Measurements from ENCODE around the gene NUP210L. TPM values are rescaled to one million over a fixed set of nuclear protein-coding genes. Genes with fewer than 3 reads are reported as not detected.

Gene NUP210L
- total and polyA plus RNA-seq, 2 of the 13 experiments (the other 11 are each of a cell fraction or from before 2014, with no cell fraction given), result not detected

- no TSS peak for BruUV-seq (replicated peaks)
- in situ Hi-C loops (cut with HindIII; ENCODE audit: extremely low pct_ligation_motif_present, low pct_unique_long_range_greater_than_20kb), result no loop called here
- no peak for ATAC-seq
- peaks cover 3% of the 10 kb centered on the region for H3K79me2 ChIP-seq (ENCODE audit: insufficient read depth, low read length)
- H3K9ac ChIP-seq (ENCODE audit: insufficient read depth, low read depth, low read length), result peak overlapping the region; percentile 75; the same call in 1 of the 2 replicates
- CTCF ChIA-PET (ENCODE audit: low intra/inter-chr PET ratio, low total read pairs), result no interaction called here
- DNase-seq (ENCODE audit: low spot score), result no peak
- no peaks in the 10 kb centered on the region for H4K20me1 ChIP-seq (ENCODE audit: insufficient read depth, low read length)
- H2AFZ ChIP-seq (ENCODE audit: low read length), result no peak overlapping the region
- peak overlapping the region in 2 of 3 experiments; percentile 72 to 82; a peak in 2 of 6 replicates for H3K4me3 ChIP-seq (replicated peaks in 1 of 3; ENCODE audit: insufficient read depth in 1 of 3, low read depth in 2 of 3, low read length in 3 of 3)
- TF ChIP-seq ZNF331 (CRISPR knock-in tag; IDR thresholded peaks at IDR 0.05) (no peak), RBM22 (optimal IDR thresholded peaks at IDR 0.05; ENCODE audit: low read length) (no peak), ZNF350 (CRISPR knock-in tag; IDR thresholded peaks at IDR 0.05; ENCODE audit: borderline replicate concordance, low read depth) (no peak), ZNF329 (CRISPR knock-in tag; IDR thresholded peaks at IDR 0.05; ENCODE audit: low read depth) (no peak), STAT6 (CRISPR knock-in tag; IDR thresholded peaks at IDR 0.05; ENCODE audit: borderline replicate concordance) (no peak), ZNF83 (CRISPR knock-in tag; IDR thresholded peaks at IDR 0.05; ENCODE audit: borderline replicate concordance) (no peak), FOXA3 (CRISPR knock-in tag; IDR thresholded peaks at IDR 0.05) (no peak), TRAFD1 (CRISPR knock-in tag; IDR thresholded peaks at IDR 0.05; ENCODE audit: borderline replicate concordance) (no peak), MED13 (CRISPR knock-in tag; IDR thresholded peaks at IDR 0.05) (no peak), ZSCAN5A (CRISPR knock-in tag; IDR thresholded peaks at IDR 0.05; ENCODE audit: borderline replicate concordance) (no peak), ZNF282 (IDR thresholded peaks at IDR 0.05; ENCODE audit: partially characterized antibody) (no peak), WIZ (CRISPR knock-in tag; IDR thresholded peaks at IDR 0.05) (no peak), ZNF138 (CRISPR knock-in tag; IDR thresholded peaks at IDR 0.05; ENCODE audit: low read depth) (no peak), ZNF780A (CRISPR knock-in tag; IDR thresholded peaks at IDR 0.05) (no peak)
- intact Hi-C loops (cut with micrococcal nuclease; ENCODE audit: unreplicated experiment), result loop anchor here (5.0 kb wide), 1 partner anchor 172 kb away; no protein-coding TSS in a partner anchor
- H3K4me2 ChIP-seq (ENCODE audit: low read depth, low read length), result peak overlapping the region; percentile 98
- H3K36me3 ChIP-seq (replicated peaks in 1 of 2; ENCODE audit: control insufficient read depth in 1 of 2, insufficient read depth in 2 of 2, low read length in 2 of 2), result peaks cover 0 to 6% of the 10 kb centered on the region in 2 experiments; a peak in 3 of 5 replicates
- H3K4me1 ChIP-seq (ENCODE audit: insufficient read depth, low read length), result peaks cover 29% of the 10 kb centered on the region
- H3K27ac ChIP-seq (ENCODE audit: extremely low read length, insufficient read depth, low read length), result no peak overlapping the region
- no peak for FAIRE-seq
- H3K9me3 ChIP-seq (ENCODE audit: low read length), result no peaks in the 10 kb centered on the region
- POLR2A ChIA-PET, result interaction anchor here (4.3 to 10.0 kb wide), 2 partner anchors 8 to 19 kb away, joined by 92 to 209 read pairs; partner anchors contain the start of genes JTB, RAB13 and RPS27
- H3K27me3 ChIP-seq (ENCODE audit: control insufficient read depth in 1 of 2, insufficient read depth in 2 of 2, low read length in 2 of 2), result no peaks in the 10 kb centered on the region
- WGBS (ENCODE audit: low lambda C conversion rate), result 94% methylated on average over 2 of the region's 2 CpGs
These were observed 185.9 kb downstream of the NUP210L start for GRCh38 chr1:153968972-153969371.

Data from HepG2 (cell line).